IMR-90 (cell line): ENCODE measurements around the gene RBMS2. TPM values are rescaled to one million over a fixed set of nuclear protein-coding genes. Genes with fewer than 3 reads are reported as not detected.
A peak's percentile ranks its signal among the peaks of the same experiment; 100 is the strongest.

Source experiments
- ATAC-seq: fragments of 200-7000 bp; cut with Tn5 transposase; 2 replicates; pipeline ENCODE4 v1.9.1; 2020; ENCODE audit warnings: low read depth, mild to moderate bottlenecking, moderate library complexity
- BruUV-seq: library from RNA; stranded (reverse); fragments of 400-500 nt; replicated peaks from 2 replicates; lab custom pipeline; 2021; lab: Mats Ljungman, UMichigan
- CTCF ChIA-PET: fragments of 300-600 bp; formaldehyde crosslinking; extraction: SDS; loops from one replicate; lab custom pipeline; 2021; ENCODE audit warnings: antibody characterized with exemption; lab: Yijun Ruan, JAX
- POLR2A ChIA-PET: fragments of 300-600 bp; sonication (Branson Sonifier 250); formaldehyde crosslinking; loops from one replicate; lab custom pipeline; 2022; ENCODE audit warnings: antibody characterized with exemption; ENCODE audit not compliant: unreplicated experiment; lab: Charles Lee
- DNase-seq: peaks from one replicate; pipeline ENCODE4 v3.0.0; 2013
- H2AFZ ChIP-seq: replicated peaks from 2 replicates; pipeline ENCODE3; 2013; ENCODE audit warnings: low read length, mild to moderate bottlenecking; ENCODE audit not compliant: poor library complexity
- H2AK5ac ChIP-seq: 2 replicates; pipeline ENCODE4 v1.6.1; 2013; ENCODE audit warnings: low read depth, low read length, inconsistent platforms
- H2AK9ac ChIP-seq: replicated peaks from 2 replicates; pipeline ENCODE3; 2013; ENCODE audit warnings: mild to moderate bottlenecking, low read depth, low read length, moderate library complexity; ENCODE audit not compliant: poor library complexity
- H2BK120ac ChIP-seq: 2 replicates; pipeline ENCODE4 v1.6.1; 2013; ENCODE audit warnings: low read depth, low read length, inconsistent platforms
- H2BK15ac ChIP-seq: 3 replicates; pipeline ENCODE4 v1.6.1; 2013; ENCODE audit warnings: low read depth, low read length, inconsistent platforms
- H2BK20ac ChIP-seq: 2 replicates; pipeline ENCODE4 v1.6.1; 2013; ENCODE audit warnings: low read depth, mild to moderate bottlenecking, inconsistent platforms, low read length, moderate library complexity
- H2BK5ac ChIP-seq: 2 replicates; pipeline ENCODE4 v1.6.1; 2013; ENCODE audit warnings: mild to moderate bottlenecking, low read depth, low read length, inconsistent platforms; ENCODE audit not compliant: poor library complexity, severe bottlenecking
- H3K14ac ChIP-seq: replicated peaks from 2 replicates; pipeline ENCODE4 v1.6.1; 2013; ENCODE audit warnings: low read depth, low read length, inconsistent platforms
- H3K18ac ChIP-seq: 2 replicates; pipeline ENCODE4 v1.6.1; 2013; ENCODE audit warnings: low read depth, low read length, control low read depth
- H3K23ac ChIP-seq: 2 replicates; pipeline ENCODE4 v1.6.1; 2013; ENCODE audit warnings: low read depth, low read length, inconsistent platforms
- H3K27ac ChIP-seq: 2 replicates; pipeline ENCODE4 v1.5.1; 2013; ENCODE audit warnings: mild to moderate bottlenecking, control low read depth, low read length; ENCODE audit not compliant: insufficient read depth
- H3K27me3 ChIP-seq: 2 replicates; pipeline ENCODE4 v1.6.1; 2013; ENCODE audit warnings: low read length; ENCODE audit not compliant: control insufficient read depth, insufficient read depth
- H3K36me3 ChIP-seq: 2 replicates; pipeline ENCODE4 v1.6.1; 2013; ENCODE audit warnings: low read length, mixed read lengths; ENCODE audit not compliant: control insufficient read depth, insufficient read depth
- H3K4ac ChIP-seq: 2 replicates; pipeline ENCODE4 v1.6.1; 2013; ENCODE audit warnings: low read depth, low read length, inconsistent platforms
- H3K4me1 ChIP-seq: 2 replicates; pipeline ENCODE4 v1.6.1; 2013; ENCODE audit warnings: low read length, mixed read lengths; ENCODE audit not compliant: control insufficient read depth, insufficient read depth
- H3K4me2 ChIP-seq: 2 replicates; pipeline ENCODE4 v1.6.1; 2013; ENCODE audit warnings: low read depth, mild to moderate bottlenecking, control low read depth, low read length, moderate library complexity
- H3K4me3 ChIP-seq: 2 replicates; pipeline ENCODE4 v1.5.1; 2013; ENCODE audit warnings: low read depth, mild to moderate bottlenecking, control low read depth, low read length, moderate library complexity; ENCODE audit not compliant: insufficient read depth
- H3K56ac ChIP-seq: 2 replicates; pipeline ENCODE4 v1.6.1; 2013; ENCODE audit warnings: low read length, inconsistent platforms; ENCODE audit not compliant: insufficient read depth; ENCODE audit errors: extremely low read depth
- H3K79me1 ChIP-seq, 2 experiments: 2 replicates each; pipeline ENCODE4 v1.6.1; 2013; ENCODE audit warnings: low read length in 2 of 2, inconsistent platforms in 1 of 2, low read depth in 1 of 2
- H3K9ac ChIP-seq: 2 replicates; pipeline ENCODE4 v1.6.1; 2013; ENCODE audit warnings: low read depth, low read length, control low read depth
- H3K9me1 ChIP-seq: 2 replicates; pipeline ENCODE4 v1.6.1; 2013; ENCODE audit warnings: low read length, inconsistent platforms; ENCODE audit not compliant: insufficient read depth
- H3K9me3 ChIP-seq: 2 replicates; pipeline ENCODE4 v1.6.1; 2013; ENCODE audit warnings: low read length; ENCODE audit not compliant: control insufficient read depth, insufficient read depth
- H4K20me1 ChIP-seq: 2 replicates; pipeline ENCODE4 v1.6.1; 2013; ENCODE audit warnings: low read length, inconsistent platforms; ENCODE audit not compliant: insufficient read depth
- H4K5ac ChIP-seq: 2 replicates; pipeline ENCODE4 v1.6.1; 2013; ENCODE audit warnings: mild to moderate bottlenecking, low read depth, low read length, control low read depth
- H4K8ac ChIP-seq, 2 experiments: 2 replicates each; pipeline ENCODE4 v1.6.1; 2013; ENCODE audit warnings: low read depth in 2 of 2, low read length in 2 of 2, control low read depth in 1 of 2, inconsistent platforms in 1 of 2
- H4K91ac ChIP-seq: 2 replicates; pipeline ENCODE4 v1.6.1; 2013; ENCODE audit warnings: low read depth, low read length, inconsistent platforms; ENCODE audit not compliant: insufficient read depth
- BHLHE40 ChIP-seq: fragments of 150-350 bp; IDR thresholded peaks from 2 replicates; pipeline ENCODE4 v1.6.1; 2016; ENCODE audit warnings: mild to moderate bottlenecking, low read depth, low read length
- CEBPB ChIP-seq: IDR thresholded peaks from 2 replicates; pipeline ENCODE4 v1.6.1; 2012; ENCODE audit warnings: low read depth, low read length, improper control_type of control experiment
- MXI1 ChIP-seq: IDR thresholded peaks from 2 replicates; pipeline ENCODE4 v1.6.1; 2012; ENCODE audit warnings: low read depth, mild to moderate bottlenecking, low read length, moderate library complexity, borderline replicate concordance
- NFE2L2 ChIP-seq: fragments of 150-350 bp; IDR thresholded peaks from 2 replicates; pipeline ENCODE4 v1.6.1; 2016; ENCODE audit warnings: low read depth, mild to moderate bottlenecking, low read length
- POLR2A ChIP-seq: IDR thresholded peaks from 2 replicates; pipeline ENCODE4 v1.6.1; 2012; ENCODE audit warnings: mild to moderate bottlenecking, low read depth, low read length
- RFX5 ChIP-seq: IDR thresholded peaks from 2 replicates; pipeline ENCODE4 v1.8.0; 2012; ENCODE audit warnings: low read depth, mild to moderate bottlenecking, low read length, moderate library complexity
- WGBS, 2 experiments: methylation state at CpG; one replicate each; pipeline versions ENCODE4 v1.1.5 to v1.1.7; 2013; ENCODE audit warnings: missing lambda C conversion rate in 2 of 2; ENCODE audit not compliant: insufficient read length in 1 of 2; ENCODE audit errors: extremely low coverage in 2 of 2; 5-methylcytosine and 5-hydroxymethylcytosine counted together
- dilution Hi-C: fragments of 300-500 bp; cut with HindIII; formaldehyde crosslinking; loops from one replicate; pipeline ENCODE4 v1.14.3; 2018; ENCODE audit warnings: low sequenced_read_pairs; ENCODE audit not compliant: unreplicated experiment
- in situ Hi-C: fragments of 300-500 bp; cut with MboI; formaldehyde crosslinking; loops from 3 replicates; pipeline ENCODE4 v1.14.3; 2019; ENCODE audit warnings: low sequenced_read_pairs, inconsistent platforms, mixed read lengths
- intact Hi-C: fragments of 100-400 bp; cut with micrococcal nuclease; formaldehyde crosslinking; loops from 2 replicates; pipeline ENCODE4 v1.10.0; 2022
- polyA plus RNA-seq, 3 experiments: library from polyadenylated mRNA; depleted of rRNA; stranded (reverse); fragments of >200 nt; gene quantifications; 2 replicates each; pipeline ENCODE4 v1.2.3, GENCODE V29; 2012; ENCODE audit warnings: low replicate concordance in 1 of 3
- total RNA-seq: library from RNA; depleted of rRNA; stranded (reverse); fragments of >200 nt; gene quantifications from 2 replicates; pipeline ENCODE4 v1.2.3, GENCODE V29; 2012
- TF ChIP-seq, protein P1 (sequence below): fragments of 150-350 bp; IDR thresholded peaks from 2 replicates; pipeline ENCODE4 v1.6.1; 2017; ENCODE audit warnings: mild to moderate bottlenecking, antibody characterized with exemption, low read length, low read depth

Gene RBMS2
- total and polyA plus RNA-seq, 2 of the 4 experiments (the other 2 are of a cell fraction) = 38.0 to 43.6 TPM

DNA sequence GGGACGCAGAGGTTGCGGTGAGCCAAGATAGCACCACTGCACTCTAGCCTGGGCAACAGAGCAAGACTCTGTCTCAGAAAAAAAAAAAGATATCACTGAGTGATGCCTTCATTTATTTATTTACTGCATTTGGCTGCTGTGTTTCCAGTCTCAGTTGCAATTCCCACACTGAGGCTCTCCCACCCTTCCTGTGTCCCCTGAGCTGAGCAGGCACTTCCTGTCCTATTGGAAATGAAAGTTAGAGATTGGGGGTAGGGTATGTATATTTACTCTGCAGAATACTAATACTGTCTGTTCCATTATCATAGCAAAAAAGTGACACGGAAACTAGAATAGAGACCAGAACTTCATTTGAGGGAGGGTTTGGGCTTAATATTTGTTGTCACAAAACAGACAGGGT is 1.6 kb upstream of the RBMS2 start:
- Histone ChIP-seq H2AK5ac (0 out of 2 replicates have a peak overlapping the region, but pooled peaks have one; percentile 50), H3K9me1 (peaks cover 6% of the 10 kb centered on the region), H2BK5ac (peak overlapping the region; percentile 84), H3K27ac (peak overlapping the region; percentile 24; the same call in 1 of the 2 replicates), H3K56ac (no peak overlapping the region), H2BK20ac (peak overlapping the region; percentile 63), H3K14ac (peak overlapping the region; percentile 30; the same call in 1 of the 2 replicates), H3K18ac (no peak overlapping the region), H3K4me1 (peaks cover 8% of the 10 kb centered on the region), H2AFZ (no peak overlapping the region), H4K5ac (peak overlapping the region; percentile 1; the same call in 1 of the 2 replicates), H2AK9ac (no peak overlapping the region), H4K20me1 (no peaks in the 10 kb centered on the region), H2BK15ac (peak overlapping the region; percentile 56; the same call in 1 of the 3 replicates), H4K91ac (peak overlapping the region; percentile 25), H3K27me3 (no peaks in the 10 kb centered on the region), H3K79me1 (peaks cover 0 to 21% of the 10 kb centered on the region in 2 experiments; a peak in 2 of 4 replicates), H3K9me3 (no peaks in the 10 kb centered on the region), H3K4me3 (no peak overlapping the region), H2BK120ac (peak overlapping the region; percentile 60; the same call in 1 of the 2 replicates), H3K4me2 (peak overlapping the region; percentile 65; the same call in 1 of the 2 replicates), H3K4ac (peak overlapping the region; percentile 65; the same call in 1 of the 2 replicates), H3K36me3 (no peaks in the 10 kb centered on the region), H3K9ac (no peak overlapping the region), H3K23ac (peak overlapping the region; percentile 7; the same call in 1 of the 2 replicates), H4K8ac (peak overlapping the region in 1 of 2 experiments; percentile 32; a peak in 2 of 4 replicates)
- TF ChIP-seq RFX5 = no peak
- TF ChIP-seq NFE2L2 = no peak
- TF ChIP-seq BHLHE40 = no peak
- no peak for TF ChIP-seq POLR2A
- TF ChIP-seq MXI1 = no peak
- no peak for TF ChIP-seq CEBPB
- TF ChIP-seq, protein P1, sequence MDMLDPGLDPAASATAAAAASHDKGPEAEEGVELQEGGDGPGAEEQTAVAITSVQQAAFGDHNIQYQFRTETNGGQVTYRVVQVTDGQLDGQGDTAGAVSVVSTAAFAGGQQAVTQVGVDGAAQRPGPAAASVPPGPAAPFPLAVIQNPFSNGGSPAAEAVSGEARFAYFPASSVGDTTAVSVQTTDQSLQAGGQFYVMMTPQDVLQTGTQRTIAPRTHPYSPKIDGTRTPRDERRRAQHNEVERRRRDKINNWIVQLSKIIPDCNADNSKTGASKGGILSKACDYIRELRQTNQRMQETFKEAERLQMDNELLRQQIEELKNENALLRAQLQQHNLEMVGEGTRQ = no peak
- ChIA-PET POLR2A (no interaction called here), CTCF (no interaction called here)
- intact Hi-C loops (no loop called here), dilution Hi-C loops (no loop called here), in situ Hi-C loops (loop anchor here (5.0 to 25.0 kb wide), 2 partner anchors 47 to 467 kb away; a partner anchor contains a TSS)
- BruUV-seq = no TSS peak
- WGBS, 2 experiments = no CpG with 5 or more reads among the region's 3 CpGs
- ATAC-seq (no peak), DNase-seq (peak; percentile 8)
